ENCODE results near the gene NKX3-2.

The NKX3-2 gene

GRCh38 chr4:13558881-13559280 is 14.6 kb upstream of the NKX3-2 start:
- Histone ChIP-seq H3K4me1 (ENCODE audit: control insufficient read depth, insufficient read depth, low read length) (no peaks in the 10 kb centered on the region), H3K27me3 (ENCODE audit: control insufficient read depth, insufficient read depth, low read length) (no peaks in the 10 kb centered on the region), H3K9ac (ENCODE audit: low read length) (no peak overlapping the region), H3K27ac (ENCODE audit: low read depth, low read length) (no peak overlapping the region), H3K36me3 (ENCODE audit: control insufficient read depth, insufficient read depth, low read length) (no peaks in the 10 kb centered on the region), H3K4me3 (ENCODE audit: low read length) (no peak overlapping the region)

GRCh38 chr4:13555325-13555724 is 11.0 kb upstream of the NKX3-2 start:
- Histone ChIP-seq H3K4me3 (ENCODE audit: low read length) (no peak overlapping the region), H3K36me3 (ENCODE audit: control insufficient read depth, insufficient read depth, low read length) (no peaks in the 10 kb centered on the region), H3K4me1 (ENCODE audit: control insufficient read depth, insufficient read depth, low read length) (no peaks in the 10 kb centered on the region), H3K27me3 (ENCODE audit: control insufficient read depth, insufficient read depth, low read length) (no peaks in the 10 kb centered on the region), H3K27ac (ENCODE audit: low read depth, low read length) (no peak overlapping the region), H3K9ac (ENCODE audit: low read length) (no peak overlapping the region)

- no peaks in the 10 kb centered on the region for H3K27me3 ChIP-seq (ENCODE audit: control insufficient read depth, insufficient read depth, low read length)
- H3K9ac ChIP-seq (ENCODE audit: low read length): no peak overlapping the region
- H3K4me3 ChIP-seq (ENCODE audit: low read length): no peak overlapping the region
Measured at GRCh38 chr4:13553081-13553480, 8.8 kb upstream of the NKX3-2 start.

GRCh38 chr4:13548984-13549546 is 4.8 kb upstream of the NKX3-2 start:
- peaks cover 10% of the 10 kb centered on the region for H3K4me1 ChIP-seq (ENCODE audit: control insufficient read depth, insufficient read depth, low read length)
- H3K27ac ChIP-seq (ENCODE audit: low read depth, low read length): no peak overlapping the region
- H3K36me3 ChIP-seq (ENCODE audit: control insufficient read depth, insufficient read depth, low read length): no peaks in the 10 kb centered on the region
- peaks cover 9% of the 10 kb centered on the region for H3K27me3 ChIP-seq (ENCODE audit: control insufficient read depth, insufficient read depth, low read length)
- no peak overlapping the region for H3K9ac ChIP-seq (ENCODE audit: low read length)
- H3K4me3 ChIP-seq (ENCODE audit: low read length): peak overlapping the region; percentile 46

More at GRCh38 chr4:13553081-13553480, 8.8 kb upstream of the NKX3-2 start:
- no peak overlapping the region for H3K27ac ChIP-seq (ENCODE audit: low read depth, low read length)
- H3K4me1 ChIP-seq (ENCODE audit: control insufficient read depth, insufficient read depth, low read length): no peaks in the 10 kb centered on the region
- H3K36me3 ChIP-seq (ENCODE audit: control insufficient read depth, insufficient read depth, low read length): no peaks in the 10 kb centered on the region

- Histone ChIP-seq H3K36me3 (ENCODE audit: control insufficient read depth, insufficient read depth, low read length) (no peaks in the 10 kb centered on the region), H3K9ac (ENCODE audit: low read length) (no peak overlapping the region), H3K27ac (ENCODE audit: low read depth, low read length) (peak overlapping the region; percentile 91), H3K4me1 (ENCODE audit: control insufficient read depth, insufficient read depth, low read length) (peaks cover 10% of the 10 kb centered on the region), H3K27me3 (ENCODE audit: control insufficient read depth, insufficient read depth, low read length) (peaks cover 9% of the 10 kb centered on the region), H3K4me3 (ENCODE audit: low read length) (peak overlapping the region; percentile 80)
Measured at GRCh38 chr4:13548059-13548983, 4.0 kb upstream of the NKX3-2 start.

GRCh38 chr4:13547485-13548041 is 3.3 kb upstream of the NKX3-2 start:
- H3K27me3 ChIP-seq (ENCODE audit: control insufficient read depth, insufficient read depth, low read length): peaks cover 9% of the 10 kb centered on the region
- peak overlapping the region; percentile 91 for H3K27ac ChIP-seq (ENCODE audit: low read depth, low read length)
- H3K4me1 ChIP-seq (ENCODE audit: control insufficient read depth, insufficient read depth, low read length): peaks cover 10% of the 10 kb centered on the region
- H3K4me3 ChIP-seq (ENCODE audit: low read length): peak overlapping the region; percentile 80
- H3K9ac ChIP-seq (ENCODE audit: low read length): peak overlapping the region; percentile 57
- H3K36me3 ChIP-seq (ENCODE audit: control insufficient read depth, insufficient read depth, low read length): no peaks in the 10 kb centered on the region

- Histone ChIP-seq H3K27me3 (ENCODE audit: control insufficient read depth, insufficient read depth, low read length) (peaks cover 9% of the 10 kb centered on the region), H3K27ac (ENCODE audit: low read depth, low read length) (peak overlapping the region; percentile 91), H3K4me1 (ENCODE audit: control insufficient read depth, insufficient read depth, low read length) (peaks cover 10% of the 10 kb centered on the region), H3K9ac (ENCODE audit: low read length) (peak overlapping the region; percentile 57), H3K4me3 (ENCODE audit: low read length) (peak overlapping the region; percentile 80), H3K36me3 (ENCODE audit: control insufficient read depth, insufficient read depth, low read length) (no peaks in the 10 kb centered on the region)
Measured at GRCh38 chr4:13546941-13547484, 2.7 kb upstream of the NKX3-2 start.

- Histone ChIP-seq H3K4me3 (ENCODE audit: low read length) (peak overlapping the region; percentile 80), H3K36me3 (ENCODE audit: control insufficient read depth, insufficient read depth, low read length) (no peaks in the 10 kb centered on the region)
Measured at GRCh38 chr4:13546142-13546940, 2.0 kb upstream of the NKX3-2 start.

GRCh38 chr4:13545394-13545808 is 1.1 kb upstream of the NKX3-2 start:
- Histone ChIP-seq H3K36me3 (ENCODE audit: control insufficient read depth, insufficient read depth, low read length) (no peaks in the 10 kb centered on the region), H3K27me3 (ENCODE audit: control insufficient read depth, insufficient read depth, low read length) (peaks cover 9% of the 10 kb centered on the region), H3K9ac (ENCODE audit: low read length) (no peak overlapping the region), H3K4me1 (ENCODE audit: control insufficient read depth, insufficient read depth, low read length) (peaks cover 10% of the 10 kb centered on the region), H3K4me3 (ENCODE audit: low read length) (peak overlapping the region; percentile 77), H3K27ac (ENCODE audit: low read depth, low read length) (peak overlapping the region; percentile 88)

More at GRCh38 chr4:13546142-13546940, 2.0 kb upstream of the NKX3-2 start:
- H3K9ac ChIP-seq (ENCODE audit: low read length): no peak overlapping the region
- H3K27me3 ChIP-seq (ENCODE audit: control insufficient read depth, insufficient read depth, low read length): peaks cover 9% of the 10 kb centered on the region
- peak overlapping the region; percentile 91 for H3K27ac ChIP-seq (ENCODE audit: low read depth, low read length)
- peaks cover 10% of the 10 kb centered on the region for H3K4me1 ChIP-seq (ENCODE audit: control insufficient read depth, insufficient read depth, low read length)

GRCh38 chr4:13544606-13545393 is 492 bp upstream of the NKX3-2 start:
- H3K9ac ChIP-seq (ENCODE audit: low read length): no peak overlapping the region

More at GRCh38 chr4:13544606-13545393, 492 bp upstream of the NKX3-2 start:
- Histone ChIP-seq H3K36me3 (ENCODE audit: control insufficient read depth, insufficient read depth, low read length) (no peaks in the 10 kb centered on the region), H3K27ac (ENCODE audit: low read depth, low read length) (peak overlapping the region; percentile 88), H3K27me3 (ENCODE audit: control insufficient read depth, insufficient read depth, low read length) (peaks cover 13% of the 10 kb centered on the region), H3K4me1 (ENCODE audit: control insufficient read depth, insufficient read depth, low read length) (peaks cover 10% of the 10 kb centered on the region), H3K4me3 (ENCODE audit: low read length) (peak overlapping the region; percentile 77)

Data from rectal smooth muscle tissue (tissue), 1 donor.